PC-9 (cell line): ENCODE measurements around the gene BMP4.

ENCODE experiments used
- EZH2 ChIP-seq: fragments of 200-600 bp; sonication (generic); IDR thresholded peaks from 2 replicates; pipeline ENCODE4 v1.8.0; 2017; ENCODE audit warnings: antibody characterized with exemption, low read depth
- TF ChIP-seq, protein P1 (sequence below): fragments of 200-600 bp; sonication (generic); conservative IDR thresholded peaks from 2 replicates; pipeline ENCODE4 v1.6.1; 2017; ENCODE audit warnings: mixed run types, antibody characterized with exemption, mild to moderate bottlenecking, moderate library complexity

DNA sequence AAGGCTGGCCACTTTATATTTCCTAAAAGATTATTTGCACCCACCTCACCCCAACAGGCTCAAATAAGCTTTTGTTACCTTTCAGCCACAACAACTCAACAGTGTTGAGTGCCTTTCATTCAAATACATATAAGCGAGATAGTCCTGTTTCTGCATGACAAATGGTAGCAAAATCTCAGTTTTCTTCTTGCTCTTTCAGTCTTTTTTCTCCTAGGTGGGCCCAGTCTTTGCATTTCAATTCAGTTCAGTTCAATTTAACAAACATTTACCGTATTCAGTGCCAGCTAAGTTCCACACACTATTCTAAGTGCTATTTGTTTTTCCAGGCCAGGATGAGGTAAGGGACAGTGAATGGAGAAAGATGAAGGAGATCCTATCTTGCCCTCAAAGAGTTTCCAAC is 25.9 kb upstream of the BMP4 start:
- no peak for TF ChIP-seq EZH2
- TF ChIP-seq, protein P1, sequence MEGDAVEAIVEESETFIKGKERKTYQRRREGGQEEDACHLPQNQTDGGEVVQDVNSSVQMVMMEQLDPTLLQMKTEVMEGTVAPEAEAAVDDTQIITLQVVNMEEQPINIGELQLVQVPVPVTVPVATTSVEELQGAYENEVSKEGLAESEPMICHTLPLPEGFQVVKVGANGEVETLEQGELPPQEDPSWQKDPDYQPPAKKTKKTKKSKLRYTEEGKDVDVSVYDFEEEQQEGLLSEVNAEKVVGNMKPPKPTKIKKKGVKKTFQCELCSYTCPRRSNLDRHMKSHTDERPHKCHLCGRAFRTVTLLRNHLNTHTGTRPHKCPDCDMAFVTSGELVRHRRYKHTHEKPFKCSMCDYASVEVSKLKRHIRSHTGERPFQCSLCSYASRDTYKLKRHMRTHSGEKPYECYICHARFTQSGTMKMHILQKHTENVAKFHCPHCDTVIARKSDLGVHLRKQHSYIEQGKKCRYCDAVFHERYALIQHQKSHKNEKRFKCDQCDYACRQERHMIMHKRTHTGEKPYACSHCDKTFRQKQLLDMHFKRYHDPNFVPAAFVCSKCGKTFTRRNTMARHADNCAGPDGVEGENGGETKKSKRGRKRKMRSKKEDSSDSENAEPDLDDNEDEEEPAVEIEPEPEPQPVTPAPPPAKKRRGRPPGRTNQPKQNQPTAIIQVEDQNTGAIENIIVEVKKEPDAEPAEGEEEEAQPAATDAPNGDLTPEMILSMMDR = no peak
